ACC112 (cell line): ENCODE data around the gene FOXR1.
"Not testable (repeated sequence)": the region's sequence is repeated elsewhere in the genome, so short reads cannot be mapped to it uniquely, and the experiment has no call there.

Source experiments
- H2AFZ ChIP-seq: fragments of 200-600 bp; sonication (generic); one replicate; pipeline ENCODE4 v1.6.0; 2017; ENCODE audit warnings: antibody characterized with exemption, low read length; ENCODE audit not compliant: unreplicated experiment
- H3K27ac ChIP-seq: fragments of 200-600 bp; sonication (generic); 2 replicates; pipeline ENCODE4 v1.5.1; 2014; ENCODE audit warnings: low read depth, mild to moderate bottlenecking, antibody characterized with exemption, low read length, moderate library complexity
- H3K27me3 ChIP-seq: fragments of 200-600 bp; sonication (generic); 2 replicates; pipeline ENCODE4 v1.6.1; 2014; ENCODE audit warnings: mild to moderate bottlenecking, antibody characterized with exemption, low read length, moderate library complexity, mixed read lengths; ENCODE audit not compliant: insufficient read depth
- H3K36me3 ChIP-seq: fragments of 200-600 bp; sonication (generic); 2 replicates; pipeline ENCODE4 v1.6.1; 2016; ENCODE audit warnings: mild to moderate bottlenecking, antibody characterized with exemption, low read length, moderate library complexity, mixed read lengths; ENCODE audit not compliant: insufficient read depth
- H3K4me1 ChIP-seq: fragments of 200-600 bp; sonication (generic); one replicate; pipeline ENCODE4 v1.6.1; 2016; ENCODE audit warnings: low read length, mixed read lengths; ENCODE audit not compliant: insufficient read depth, unreplicated experiment, control insufficient read depth
- H3K4me3 ChIP-seq: fragments of 200-600 bp; sonication (generic); 2 replicates; pipeline ENCODE4 v1.5.1; 2014; ENCODE audit warnings: mild to moderate bottlenecking, low read depth, low read length
- H3K79me2 ChIP-seq: fragments of 200-600 bp; sonication (generic); one replicate; pipeline ENCODE4 v1.6.0; 2016; ENCODE audit warnings: low read length; ENCODE audit not compliant: control insufficient read depth, unreplicated experiment, insufficient read depth

Gene FOXR1

GRCh38 chr11:118998822-118999221 lies 27.3 kb downstream of the FOXR1 start:
- Histone ChIP-seq H3K79me2 (peaks cover 27% of the 10 kb centered on the region), H3K36me3 (peaks cover 11% of the 10 kb centered on the region), H3K4me1 (peaks cover 24% of the 10 kb centered on the region), H2AFZ (no peak overlapping the region), H3K27ac (peak overlapping the region; percentile 29), H3K27me3 (no peaks in the 10 kb centered on the region), H3K4me3 (peak overlapping the region; percentile 88)

DNA sequence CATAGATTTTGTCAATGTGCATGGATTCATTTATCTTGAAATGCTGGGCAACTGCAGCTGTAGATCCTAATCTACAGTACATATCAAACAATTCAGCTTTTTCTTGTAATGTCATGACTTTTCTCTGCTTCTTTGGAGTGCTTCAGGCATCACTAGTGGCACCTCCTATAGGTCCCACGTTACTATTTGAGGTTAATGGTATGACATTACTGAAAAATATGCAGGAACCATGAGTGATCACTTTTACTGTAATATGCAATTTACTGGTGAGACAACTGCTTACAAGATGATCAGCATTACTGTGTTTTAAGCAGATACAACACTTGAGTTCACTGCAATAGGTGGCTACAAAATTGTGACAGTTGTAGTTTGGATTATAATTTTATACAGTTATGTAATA lies 29.3 kb downstream of the FOXR1 start:
- Histone ChIP-seq H3K79me2 (peaks cover 25% of the 10 kb centered on the region), H3K36me3 (peaks cover 16% of the 10 kb centered on the region), H3K27me3 (no peaks in the 10 kb centered on the region)

DNA sequence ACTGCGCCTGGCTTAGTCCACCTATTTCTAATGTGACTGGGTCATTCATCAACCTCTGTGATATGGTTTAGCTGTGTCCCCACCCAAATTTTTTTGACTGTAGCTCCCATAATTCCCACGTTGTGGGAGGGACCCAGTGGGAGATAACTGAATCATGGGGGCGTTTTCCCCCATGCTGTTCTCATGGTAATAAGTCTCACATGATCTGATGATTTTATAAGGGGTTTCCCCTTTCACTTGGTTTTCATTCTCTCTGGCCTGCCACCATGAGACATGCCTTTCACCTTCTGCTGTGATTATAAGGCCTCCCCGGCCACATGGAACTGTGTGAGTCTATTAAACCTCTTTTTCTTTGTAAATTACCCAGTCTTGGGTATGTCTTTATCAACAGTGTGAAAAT lies 35.1 kb downstream of the FOXR1 start:
- no peaks in the 10 kb centered on the region for H3K4me1 ChIP-seq
- H2AFZ ChIP-seq, result no peak overlapping the region
- H3K79me2 ChIP-seq, result no peaks in the 10 kb centered on the region
- H3K4me3 ChIP-seq, result no peak overlapping the region
- 0 out of 2 replicates have a peak, but pooled peaks cover 9% of the 10 kb centered on the region for H3K36me3 ChIP-seq
- H3K27ac ChIP-seq, result no peak overlapping the region
- no peaks in the 10 kb centered on the region for H3K27me3 ChIP-seq

More for the DNA sequence above, 29.3 kb downstream of the FOXR1 start:
- Histone ChIP-seq H2AFZ (no peak overlapping the region), H3K4me3 (0 out of 2 replicates have a peak overlapping the region, but pooled peaks have one; percentile 38), H3K27ac (no peak overlapping the region), H3K4me1 (peaks cover 24% of the 10 kb centered on the region)

DNA sequence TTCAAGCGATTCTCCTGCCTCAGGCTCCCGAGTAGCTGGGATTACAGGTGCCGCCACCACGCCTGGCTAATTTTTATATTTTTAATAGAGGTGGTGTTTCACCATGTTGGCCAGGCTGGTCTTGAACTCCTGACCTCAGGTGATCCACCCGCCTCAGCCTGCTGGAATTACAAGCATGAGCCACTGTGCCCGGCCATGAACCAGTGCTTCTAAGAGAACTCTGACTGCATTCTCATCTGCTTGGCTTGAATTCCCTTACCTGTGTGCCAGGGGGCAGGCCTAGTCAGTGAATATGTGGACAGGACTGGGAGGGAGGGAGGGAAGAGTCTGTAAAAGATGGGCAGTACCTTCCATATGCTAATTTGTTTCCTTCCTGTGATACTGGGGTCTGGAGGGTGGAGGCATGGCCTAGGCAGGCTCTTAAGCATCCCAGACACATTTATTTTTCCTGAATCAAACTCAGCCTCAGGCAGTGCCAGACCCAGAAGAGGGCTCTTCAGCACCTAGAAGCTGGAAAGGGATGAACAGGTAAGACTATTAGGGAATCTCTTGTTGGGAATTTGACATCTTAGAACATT lies 40.0 kb downstream of the FOXR1 start:
- Histone ChIP-seq H3K27me3 (no peaks in the 10 kb centered on the region), H3K27ac (no peak overlapping the region), H2AFZ (no peak overlapping the region), H3K36me3 (peaks cover 36% of the 10 kb centered on the region), H3K4me1 (peaks cover 10% of the 10 kb centered on the region), H3K4me3 (no peak overlapping the region), H3K79me2 (peaks cover 12% of the 10 kb centered on the region)

DNA sequence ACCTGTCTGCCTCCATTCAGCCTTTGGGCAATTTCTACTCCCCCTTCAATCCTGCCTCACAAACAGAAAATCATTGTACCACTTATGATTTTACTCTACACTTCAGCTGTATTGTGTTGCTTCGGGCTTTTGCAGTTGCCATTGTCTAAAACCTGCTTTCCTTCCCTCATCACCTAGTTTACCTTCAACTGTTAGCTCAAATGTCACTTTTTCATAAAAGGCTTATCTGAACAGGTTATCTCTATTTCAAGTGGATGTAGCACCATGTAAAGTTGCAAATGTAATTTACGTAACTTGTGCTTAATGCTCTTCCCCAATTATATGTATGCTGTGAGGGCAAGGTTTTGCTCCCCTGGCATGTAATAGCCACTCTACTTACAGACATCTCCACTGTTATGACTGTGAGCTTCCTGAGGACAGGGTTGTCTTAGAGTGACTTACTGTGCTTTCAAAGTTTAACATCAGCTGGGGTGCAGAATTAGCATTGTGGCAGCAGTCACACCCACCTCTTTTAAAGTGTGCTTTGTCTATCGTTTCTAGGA lies 41.1 kb downstream of the FOXR1 start:
- no peaks in the 10 kb centered on the region for H3K27me3 ChIP-seq
- peaks cover 16% of the 10 kb centered on the region for H3K4me1 ChIP-seq
- H3K79me2 ChIP-seq, result peaks cover 24% of the 10 kb centered on the region
- no peak overlapping the region for H3K27ac ChIP-seq
- no peak overlapping the region for H3K4me3 ChIP-seq
- no peak overlapping the region for H2AFZ ChIP-seq
- peaks cover 41% of the 10 kb centered on the region for H3K36me3 ChIP-seq

DNA sequence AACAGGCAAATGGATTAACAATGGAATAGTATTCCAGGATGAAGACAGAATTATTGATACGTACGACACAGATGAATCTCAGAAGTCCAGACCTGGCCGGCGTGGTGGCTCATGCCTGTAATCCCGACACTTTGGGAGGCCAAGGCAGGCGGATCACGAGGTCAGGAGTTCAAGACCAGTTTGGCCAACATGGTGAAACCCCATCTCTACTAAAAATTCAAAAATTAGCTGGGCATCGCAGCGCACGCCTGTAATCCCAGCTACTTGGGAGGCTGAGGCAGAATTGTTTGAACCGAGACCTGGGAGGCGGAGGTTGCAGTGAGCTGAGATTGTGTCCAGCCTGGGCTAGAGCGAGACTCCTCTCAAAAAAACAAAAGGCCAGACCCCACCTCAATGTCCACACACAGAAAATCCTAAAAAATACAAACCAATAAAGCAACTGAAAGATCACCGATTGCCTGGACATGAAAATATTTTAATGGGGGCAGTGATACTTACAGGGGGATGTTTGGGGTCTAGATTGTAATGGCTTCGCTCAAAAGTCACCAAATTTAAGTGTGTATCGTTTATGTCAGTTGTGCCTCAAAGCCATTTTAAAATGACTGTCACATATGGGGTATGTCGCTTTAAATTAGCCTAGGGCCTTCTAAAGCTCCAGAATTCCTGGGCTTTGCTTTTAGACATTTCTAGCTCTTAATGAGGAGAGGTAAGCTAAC lies 42.8 kb downstream of the FOXR1 start:
- peaks cover 36% of the 10 kb centered on the region for H3K79me2 ChIP-seq
- H3K27me3 ChIP-seq, result no peaks in the 10 kb centered on the region
- peaks cover 16% of the 10 kb centered on the region for H3K4me1 ChIP-seq
- peaks cover 41% of the 10 kb centered on the region for H3K36me3 ChIP-seq
- H3K27ac ChIP-seq, result no peak overlapping the region
- H2AFZ ChIP-seq, result no peak overlapping the region
- no peak overlapping the region for H3K4me3 ChIP-seq

DNA sequence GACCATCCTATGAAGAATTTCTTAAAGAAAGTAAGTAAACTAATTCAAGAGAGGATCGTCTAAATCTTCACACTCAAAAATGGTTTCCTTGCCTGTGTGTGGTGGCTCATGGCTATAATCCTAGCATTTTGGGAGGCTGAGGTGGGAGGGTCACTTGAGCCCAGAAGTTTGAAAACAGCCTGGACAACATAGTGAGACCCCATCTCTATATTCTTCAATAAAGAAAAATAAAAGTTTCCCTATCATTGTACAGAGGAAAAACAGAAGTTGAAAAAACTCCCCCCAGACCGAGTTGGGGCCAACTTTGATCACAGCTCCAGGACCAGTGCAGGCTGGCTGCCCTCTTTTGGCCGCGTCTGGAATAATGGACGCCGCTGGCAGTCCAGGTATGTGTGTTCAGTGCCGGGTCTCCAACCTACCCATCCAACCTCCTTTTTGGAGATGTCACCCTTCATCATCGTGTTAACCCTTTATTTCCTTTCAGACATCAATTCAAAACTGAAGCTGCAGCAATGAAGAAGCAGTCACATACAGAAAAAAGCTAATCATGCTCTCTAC lies 43.6 kb downstream of the FOXR1 start:
- no peak overlapping the region for H3K4me3 ChIP-seq
- H3K36me3 ChIP-seq, result peaks cover 38% of the 10 kb centered on the region
- H3K27me3 ChIP-seq, result no peaks in the 10 kb centered on the region
- H2AFZ ChIP-seq, result no peak overlapping the region
- peaks cover 43% of the 10 kb centered on the region for H3K79me2 ChIP-seq
- H3K27ac ChIP-seq, result no peak overlapping the region
- H3K4me1 ChIP-seq, result peaks cover 22% of the 10 kb centered on the region

DNA sequence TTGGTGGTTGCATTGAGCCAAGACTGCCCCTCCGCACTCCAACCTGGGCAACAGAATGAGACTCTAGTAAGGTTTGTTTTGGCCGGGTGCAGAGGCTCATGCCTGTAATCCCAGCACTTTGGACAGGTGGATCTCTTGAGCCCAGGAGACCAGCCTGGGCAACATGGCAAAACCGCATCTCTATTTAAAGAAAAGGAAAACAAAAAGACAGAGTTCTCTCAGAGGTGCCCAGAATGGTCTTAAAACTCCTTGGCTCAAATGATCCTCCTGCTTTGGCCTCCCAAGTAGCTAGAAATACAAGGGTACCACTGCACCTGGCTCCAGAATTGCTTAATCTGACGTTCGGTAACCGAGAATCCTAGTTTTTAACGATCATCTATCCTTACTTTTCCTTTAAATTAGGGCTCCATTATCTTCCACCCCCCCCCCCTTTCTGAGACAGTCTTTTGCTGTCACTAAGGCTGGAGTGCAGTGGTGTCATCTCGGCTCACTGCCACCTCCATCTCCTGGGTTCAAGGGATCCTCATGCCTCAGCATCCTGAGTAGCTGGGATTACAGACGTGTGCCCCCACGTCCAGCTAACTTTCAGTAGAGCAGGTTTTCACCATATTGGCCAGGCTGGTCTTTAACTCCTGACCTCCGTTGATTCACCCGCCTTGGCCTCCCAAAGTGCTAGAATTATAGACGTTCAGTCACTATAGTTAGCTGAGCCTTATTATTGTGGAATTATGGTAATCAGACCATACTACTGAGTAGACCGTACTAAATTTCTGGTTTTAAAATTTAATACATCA lies 44.9 kb downstream of the FOXR1 start:
- H3K79me2 ChIP-seq, result peaks cover 51% of the 10 kb centered on the region

DNA sequence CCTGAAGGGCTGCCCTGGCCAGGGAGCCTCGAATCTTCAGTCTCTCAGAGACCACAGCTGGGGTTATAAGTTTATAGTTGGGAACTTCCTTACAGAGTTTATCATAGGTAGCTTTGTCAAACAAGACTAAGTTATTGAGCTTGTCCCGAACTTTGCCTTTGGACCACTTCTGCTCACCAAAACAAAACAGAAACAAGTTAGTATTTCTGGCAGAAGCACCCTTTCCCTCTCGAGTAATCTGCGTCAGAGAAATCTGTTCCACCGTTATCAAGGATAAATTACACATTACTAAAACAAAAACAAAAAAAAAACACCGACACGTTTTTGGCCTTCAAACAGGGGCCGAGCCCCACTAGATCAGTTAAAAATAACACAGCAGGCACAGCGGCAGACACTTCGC lies 45.8 kb downstream of the FOXR1 start:
- Histone ChIP-seq H3K27ac (peak overlapping the region; percentile 71), H3K4me3 (peak overlapping the region; percentile 88), H3K79me2 (peaks cover 53% of the 10 kb centered on the region), H3K36me3 (peaks cover 42% of the 10 kb centered on the region), H3K4me1 (peaks cover 30% of the 10 kb centered on the region)
- not testable (repeated sequence) for H2AFZ ChIP-seq, H3K27me3 ChIP-seq

More for the DNA sequence above, 44.9 kb downstream of the FOXR1 start:
- Histone ChIP-seq H3K27me3 (no peaks in the 10 kb centered on the region), H2AFZ (no peak overlapping the region), H3K36me3 (peaks cover 40% of the 10 kb centered on the region), H3K27ac (peak overlapping the region; percentile 71), H3K4me3 (peak overlapping the region; percentile 88), H3K4me1 (peaks cover 29% of the 10 kb centered on the region)
